ENCODE data around the gene SH3BGRL2.

DNA sequence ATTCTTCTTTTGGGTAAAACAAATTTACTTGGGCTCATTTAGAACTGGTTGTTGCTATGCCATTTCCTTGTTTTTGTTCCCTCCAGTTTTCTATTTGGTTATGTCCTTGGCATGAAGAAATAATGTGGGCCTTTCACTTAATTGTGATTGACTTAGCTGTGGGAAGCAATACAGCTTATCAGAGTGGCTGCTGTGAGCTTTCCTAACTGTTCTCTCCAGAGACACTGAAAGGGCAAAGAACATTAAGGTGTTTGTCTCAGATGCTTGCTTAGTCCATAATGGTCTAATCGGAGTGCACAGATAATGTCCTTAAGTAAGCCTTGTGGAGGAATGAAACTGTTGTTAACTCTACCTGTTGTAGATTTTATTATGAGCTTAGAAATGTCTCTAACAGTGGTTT lies 56.6 kb downstream of the SH3BGRL2 start:
- TF ChIP-seq, protein P1, sequence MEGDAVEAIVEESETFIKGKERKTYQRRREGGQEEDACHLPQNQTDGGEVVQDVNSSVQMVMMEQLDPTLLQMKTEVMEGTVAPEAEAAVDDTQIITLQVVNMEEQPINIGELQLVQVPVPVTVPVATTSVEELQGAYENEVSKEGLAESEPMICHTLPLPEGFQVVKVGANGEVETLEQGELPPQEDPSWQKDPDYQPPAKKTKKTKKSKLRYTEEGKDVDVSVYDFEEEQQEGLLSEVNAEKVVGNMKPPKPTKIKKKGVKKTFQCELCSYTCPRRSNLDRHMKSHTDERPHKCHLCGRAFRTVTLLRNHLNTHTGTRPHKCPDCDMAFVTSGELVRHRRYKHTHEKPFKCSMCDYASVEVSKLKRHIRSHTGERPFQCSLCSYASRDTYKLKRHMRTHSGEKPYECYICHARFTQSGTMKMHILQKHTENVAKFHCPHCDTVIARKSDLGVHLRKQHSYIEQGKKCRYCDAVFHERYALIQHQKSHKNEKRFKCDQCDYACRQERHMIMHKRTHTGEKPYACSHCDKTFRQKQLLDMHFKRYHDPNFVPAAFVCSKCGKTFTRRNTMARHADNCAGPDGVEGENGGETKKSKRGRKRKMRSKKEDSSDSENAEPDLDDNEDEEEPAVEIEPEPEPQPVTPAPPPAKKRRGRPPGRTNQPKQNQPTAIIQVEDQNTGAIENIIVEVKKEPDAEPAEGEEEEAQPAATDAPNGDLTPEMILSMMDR (conservative IDR thresholded peaks at IDR 0.05; ENCODE audit: low read depth in 2 of 2) = no peak
- TF ChIP-seq POLR2AphosphoS5 (IDR thresholded peaks at IDR 0.05; ENCODE audit: low read depth) (no peak), JUNB (IDR thresholded peaks at IDR 0.05; ENCODE audit: unreplicated experiment) (no peak)
